Upper lobe of right lung (tissue), 1 donor: ENCODE results near the gene BMP8B. TPM values are rescaled to one million over a fixed set of nuclear protein-coding genes. Genes with fewer than 3 reads are reported as not detected.

ENCODE experiments used
- ATAC-seq: fragments of 200-7000 bp; cut with Tn5 transposase; one replicate; pipeline ENCODE4 v1.9.1; 2020; ENCODE audit warnings: mild to moderate bottlenecking, moderate library complexity
- DNase-seq: peaks from one replicate; pipeline ENCODE4 v3.0.0-alpha.2; 2020
- H3K27ac ChIP-seq: fragments of 200-600 bp; one replicate; pipeline ENCODE4 v1.8.0; 2022
- H3K27me3 ChIP-seq: fragments of 200-600 bp; one replicate; pipeline ENCODE4 v1.8.0; 2022; ENCODE audit warnings: mild to moderate bottlenecking
- H3K36me3 ChIP-seq: fragments of 200-600 bp; one replicate; pipeline ENCODE4 v1.8.0; 2022
- H3K4me1 ChIP-seq: fragments of 200-600 bp; one replicate; pipeline ENCODE4 v1.8.0; 2022
- H3K4me3 ChIP-seq: fragments of 200-600 bp; one replicate; pipeline ENCODE4 v1.8.0; 2022; ENCODE audit warnings: mild to moderate bottlenecking
- H3K9me3 ChIP-seq: fragments of 200-600 bp; one replicate; pipeline ENCODE4 v1.8.0; 2022
- intact Hi-C: fragments of 100-400 bp; cut with DNase I; formaldehyde crosslinking; loops from one replicate; pipeline ENCODE4 v1.11.0; 2022
- total RNA-seq: library from RNA; stranded (reverse); fragmentation: NEBNext Ultra II Directional; extraction: Animal tissue kit (Norgen Biotek cat#: 25700); gene quantifications from one replicate; pipeline ENCODE4 v1.2.1, GENCODE V29; 2021
- TF ChIP-seq, protein P1 (sequence below): fragments of 200-600 bp; IDR thresholded peaks from one replicate; pipeline ENCODE4 v1.8.0; 2022; ENCODE audit warnings: antibody characterized with exemption
- donor health status: DM: no; HTN: yes; CAD: no; lungs with severe emphysema.

Gene BMP8B
- total RNA-seq, 1 donor from 2014 or later: 2.7 TPM

DNA sequence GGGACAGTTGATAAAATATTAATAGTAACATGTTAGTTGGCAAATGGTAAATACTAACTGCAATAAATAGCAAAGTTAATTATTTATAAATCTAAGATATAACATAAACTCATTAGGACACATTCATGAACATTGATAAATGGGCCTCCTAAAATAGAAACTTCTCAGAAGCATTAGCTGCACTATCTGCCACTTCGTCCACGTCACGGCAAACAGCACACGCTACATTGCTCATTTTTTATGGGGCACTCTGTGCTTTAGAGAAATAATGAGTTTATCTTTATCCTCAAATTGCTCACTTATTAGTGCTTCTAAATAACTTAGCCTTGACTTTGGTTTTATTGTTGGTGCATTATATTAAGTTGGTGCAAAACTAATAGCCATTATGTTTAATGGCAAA lies 81.2 kb downstream of the BMP8B start:
- Histone ChIP-seq H3K9me3 (no peaks in the 10 kb centered on the region), H3K27me3 (peaks cover 8% of the 10 kb centered on the region), H3K4me1 (no peaks in the 10 kb centered on the region), H3K36me3 (no peaks in the 10 kb centered on the region), H3K27ac (no peak overlapping the region), H3K4me3 (no peak overlapping the region)
- DNase-seq (no peak), ATAC-seq (no peak)
- intact Hi-C loops: no loop called here
- TF ChIP-seq, protein P1, sequence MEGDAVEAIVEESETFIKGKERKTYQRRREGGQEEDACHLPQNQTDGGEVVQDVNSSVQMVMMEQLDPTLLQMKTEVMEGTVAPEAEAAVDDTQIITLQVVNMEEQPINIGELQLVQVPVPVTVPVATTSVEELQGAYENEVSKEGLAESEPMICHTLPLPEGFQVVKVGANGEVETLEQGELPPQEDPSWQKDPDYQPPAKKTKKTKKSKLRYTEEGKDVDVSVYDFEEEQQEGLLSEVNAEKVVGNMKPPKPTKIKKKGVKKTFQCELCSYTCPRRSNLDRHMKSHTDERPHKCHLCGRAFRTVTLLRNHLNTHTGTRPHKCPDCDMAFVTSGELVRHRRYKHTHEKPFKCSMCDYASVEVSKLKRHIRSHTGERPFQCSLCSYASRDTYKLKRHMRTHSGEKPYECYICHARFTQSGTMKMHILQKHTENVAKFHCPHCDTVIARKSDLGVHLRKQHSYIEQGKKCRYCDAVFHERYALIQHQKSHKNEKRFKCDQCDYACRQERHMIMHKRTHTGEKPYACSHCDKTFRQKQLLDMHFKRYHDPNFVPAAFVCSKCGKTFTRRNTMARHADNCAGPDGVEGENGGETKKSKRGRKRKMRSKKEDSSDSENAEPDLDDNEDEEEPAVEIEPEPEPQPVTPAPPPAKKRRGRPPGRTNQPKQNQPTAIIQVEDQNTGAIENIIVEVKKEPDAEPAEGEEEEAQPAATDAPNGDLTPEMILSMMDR: no peak

Other genes starting within 250 kb of the BMP8B start
- gene PABPC4, start 212.1 kb downstream of the BMP8B start, total RNA-seq: 199 TPM
- gene HEYL, start 149.2 kb downstream of the BMP8B start, total RNA-seq: 17.7 TPM
- gene NT5C1A, start 116.8 kb downstream of the BMP8B start, total RNA-seq: 0.49 TPM
- 0.09 TPM for gene HPCAL4, start 97.4 kb downstream of the BMP8B start, total RNA-seq
- 36.5 TPM for gene PPIE, start 50.0 kb downstream of the BMP8B start, total RNA-seq
- 0.43 TPM for gene OXCT2, start 17.5 kb downstream of the BMP8B start, total RNA-seq
- 13.1 TPM for gene TRIT1, start 94.6 kb upstream of the BMP8B start, total RNA-seq
- gene MYCL, start 113.1 kb upstream of the BMP8B start, total RNA-seq: 3.6 TPM
- gene MFSD2A, start 166.3 kb upstream of the BMP8B start, total RNA-seq: 225 TPM